Liver (tissue), 9 donors: ENCODE data around the gene SLC35A3. TPM values are rescaled to one million over a fixed set of nuclear protein-coding genes. Genes with fewer than 3 reads are reported as not detected.

Experiments
- DNase-seq: peaks from one replicate; pipeline ENCODE4 v3.0.0-alpha.2; 2017; ENCODE audit warnings: low spot score
- H3K27ac ChIP-seq, 2 donors: one replicate each; pipeline ENCODE4 v1.7.0; 2013; ENCODE audit warnings: inconsistent platforms in 2 of 2, low read length in 2 of 2, control low read depth in 1 of 2, low read depth in 1 of 2, mild to moderate bottlenecking in 1 of 2
- H3K27me3 ChIP-seq, 4 donors: one replicate each; pipeline versions ENCODE4 v1.6.1 to v1.7.0; 2013; ENCODE audit warnings: low read length in 3 of 4, inconsistent platforms in 1 of 4, mild to moderate bottlenecking in 1 of 4, moderate library complexity in 1 of 4; ENCODE audit not compliant: control insufficient read depth in 4 of 4, insufficient read depth in 4 of 4
- H3K36me3 ChIP-seq, 4 donors: one replicate each; pipeline versions ENCODE4 v1.6.1 to v1.7.0; 2013; ENCODE audit warnings: low read length in 3 of 4, mild to moderate bottlenecking in 3 of 4, low read depth in 1 of 4, moderate library complexity in 1 of 4; ENCODE audit not compliant: control insufficient read depth in 4 of 4, insufficient read depth in 3 of 4
- H3K4me1 ChIP-seq, 4 donors: one replicate each; pipeline versions ENCODE4 v1.6.1 to v1.7.0; 2013; ENCODE audit warnings: low read length in 3 of 4, mild to moderate bottlenecking in 3 of 4, moderate library complexity in 1 of 4; ENCODE audit not compliant: control insufficient read depth in 4 of 4, insufficient read depth in 4 of 4
- H3K4me3 ChIP-seq, 3 donors: one replicate each; pipeline versions ENCODE4 v1.6.1 to v1.7.0; 2013; ENCODE audit warnings: low read length in 3 of 3, control low read depth in 1 of 3, low read depth in 1 of 3, mild to moderate bottlenecking in 1 of 3
- H3K9ac ChIP-seq, 2 donors: one replicate each; pipeline ENCODE4 v1.7.0; 2013; ENCODE audit warnings: low read length in 2 of 2, mild to moderate bottlenecking in 2 of 2, moderate library complexity in 2 of 2, control low read depth in 1 of 2, low read depth in 1 of 2
- H3K9me3 ChIP-seq, 4 donors: one replicate each; pipeline versions ENCODE4 v1.6.1 to v1.7.0; 2013; ENCODE audit warnings: low read length in 3 of 4; ENCODE audit not compliant: control insufficient read depth in 4 of 4
- ATF3 ChIP-seq: IDR thresholded peaks from 2 replicates; pipeline ENCODE4 v1.6.1; 2016; ENCODE audit warnings: antibody characterized with exemption
- CTCF ChIP-seq: fragments of 150-350 bp; IDR thresholded peaks from 2 replicates; pipeline ENCODE4 v1.5.1; 2017; ENCODE audit warnings: improper control_type of control experiment, low read depth, low read length; ENCODE audit not compliant: missing input control
- EGR1 ChIP-seq, 2 donors: IDR thresholded peaks; 2 replicates each; pipeline ENCODE4 v1.6.1; 2016 to 2018; ENCODE audit warnings: antibody characterized with exemption in 2 of 2, low read depth in 2 of 2
- FOXA1 ChIP-seq: IDR thresholded peaks from 2 replicates; pipeline ENCODE4 v1.6.1; 2016; ENCODE audit warnings: antibody characterized with exemption
- FOXA2 ChIP-seq: IDR thresholded peaks from 2 replicates; pipeline ENCODE4 v1.6.1; 2016; ENCODE audit warnings: antibody characterized with exemption
- GABPA ChIP-seq, 2 donors: IDR thresholded peaks in 1 of 2; conservative IDR thresholded peaks in 1 of 2; 2 replicates each; pipeline ENCODE4 v1.6.1; 2016; ENCODE audit warnings: antibody characterized with exemption in 2 of 2, mild to moderate bottlenecking in 1 of 2, moderate library complexity in 1 of 2
- HNF4A ChIP-seq, 2 donors: conservative IDR thresholded peaks; 2 replicates each; pipeline ENCODE4 v1.6.1; 2016; ENCODE audit warnings: antibody characterized with exemption in 2 of 2, mild to moderate bottlenecking in 2 of 2
- HNF4G ChIP-seq: IDR thresholded peaks from 2 replicates; pipeline ENCODE4 v1.6.1; 2016; ENCODE audit warnings: antibody characterized with exemption
- MAX ChIP-seq: IDR thresholded peaks from 2 replicates; pipeline ENCODE4 v1.6.1; 2016; ENCODE audit warnings: antibody characterized with exemption
- NR2F2 ChIP-seq: IDR thresholded peaks from 2 replicates; pipeline ENCODE4 v1.6.1; 2016; ENCODE audit warnings: antibody characterized with exemption
- RAD21 ChIP-seq, 2 donors: IDR thresholded peaks; 2 replicates each; pipeline ENCODE4 v1.6.1; 2016; ENCODE audit warnings: antibody characterized with exemption in 2 of 2, mild to moderate bottlenecking in 2 of 2
- REST ChIP-seq: IDR thresholded peaks from 2 replicates; pipeline ENCODE4 v1.6.1; 2016; ENCODE audit warnings: antibody characterized with exemption, mild to moderate bottlenecking
- RXRA ChIP-seq, 2 donors: IDR thresholded peaks; 2 replicates each; pipeline ENCODE4 v1.6.1; 2017 to 2018; ENCODE audit warnings: antibody characterized with exemption in 2 of 2, mild to moderate bottlenecking in 1 of 2
- SP1 ChIP-seq: IDR thresholded peaks from 2 replicates; pipeline ENCODE4 v1.6.1; 2018; ENCODE audit warnings: antibody characterized with exemption, mild to moderate bottlenecking
- TAF1 ChIP-seq: conservative IDR thresholded peaks from 2 replicates; pipeline ENCODE4 v1.6.1; 2016; ENCODE audit warnings: antibody characterized with exemption, mild to moderate bottlenecking
- YY1 ChIP-seq: IDR thresholded peaks from 2 replicates; pipeline ENCODE4 v1.6.1; 2016; ENCODE audit warnings: antibody characterized with exemption, mild to moderate bottlenecking
- ZBTB33 ChIP-seq: IDR thresholded peaks from 2 replicates; pipeline ENCODE4 v1.6.1; 2016; ENCODE audit warnings: antibody characterized with exemption
- WGBS: extraction: QIAGEN DNeasy Blood & Tissue Kit; methylation state at CpG from one replicate; pipeline ENCODE4 v1.1.7; 2013; 5-methylcytosine and 5-hydroxymethylcytosine counted together
- polyA plus RNA-seq, 2 donors: library from polyadenylated mRNA; stranded (reverse) in 1 of 2; unstranded in 1 of 2; fragments of 200-250 nt in 1 of 2; fragments of >200 nt in 1 of 2; fragmentation: Nextera tagmentation in 1 of 2; extraction: Ambion mirVana in 1 of 2; gene quantifications; one replicate each; pipeline versions ENCODE4 v1.2.1 to v1.2.3, GENCODE V29; 2013 to 2015
- total RNA-seq, 2 donors: library from RNA; depleted of rRNA; stranded (reverse); fragments of >200 nt; gene quantifications; one replicate each; pipeline ENCODE4 v1.2.3, GENCODE V29; 2014
- donor health status: healthy.
- donor health status: healthy.
- donor health status: healthy.
- donor health status: healthy.
- donor health status: healthy.

SLC35A3 gene
- total and polyA plus RNA-seq, 4 donors, result 12.1 to 35.1 (median 14.4) TPM

- H3K9ac ChIP-seq, result no peak overlapping the region
- H3K4me1 ChIP-seq, result no peaks in the 10 kb centered on the region
- no peak for DNase-seq
- H3K27ac ChIP-seq, result no peak overlapping the region
- 89% methylated on average over 3 of the region's 3 CpGs for WGBS
- peaks cover 2 to 38% (median 29%) of the 10 kb centered on the region in 4 donors for H3K36me3 ChIP-seq
- no peaks in the 10 kb centered on the region for H3K9me3 ChIP-seq
- H3K4me3 ChIP-seq, result no peak overlapping the region
- no peaks in the 10 kb centered on the region for H3K27me3 ChIP-seq
- no peak for TF ChIP-seq REST
- no peak for TF ChIP-seq ZBTB33
- no peak for TF ChIP-seq ATF3
- TF ChIP-seq MAX, result no peak
- TF ChIP-seq TAF1, result no peak
Measured at GRCh38 chr1:100075773-100076172, 106.0 kb downstream of the SLC35A3 start.

GRCh38 chr1:100076319-100076718, 106.5 kb downstream of the SLC35A3 start:
- Histone ChIP-seq H3K4me3 (no peak overlapping the region), H3K9ac (no peak overlapping the region), H3K9me3 (no peaks in the 10 kb centered on the region), H3K36me3 (peaks cover 2 to 39% (median 27%) of the 10 kb centered on the region in 4 donors), H3K27me3 (no peaks in the 10 kb centered on the region), H3K4me1 (no peaks in the 10 kb centered on the region), H3K27ac (no peak overlapping the region)
- TF ChIP-seq GABPA (IDR thresholded peaks at IDR 0.05 in 1 of 2, conservative IDR thresholded peaks at IDR 0.05 in 1 of 2), result no peak
- no peak for TF ChIP-seq RXRA (IDR thresholded peaks at IDR 0.05)
- TF ChIP-seq TAF1, result no peak
- no peak for TF ChIP-seq FOXA1
- TF ChIP-seq RAD21 (IDR thresholded peaks at IDR 0.05), result no peak
- no peak for TF ChIP-seq EGR1 (IDR thresholded peaks at IDR 0.05; ENCODE audit: low read depth in 2 of 2)
- no peak for TF ChIP-seq YY1
- TF ChIP-seq NR2F2, result no peak
- no peak for TF ChIP-seq ATF3
- no peak for TF ChIP-seq HNF4G
- TF ChIP-seq ZBTB33, result no peak
- no peak for TF ChIP-seq HNF4A (conservative IDR thresholded peaks at IDR 0.05)
- TF ChIP-seq MAX, result no peak
- TF ChIP-seq REST, result no peak
- no peak for TF ChIP-seq FOXA2
- TF ChIP-seq SP1, result no peak
- no peak for TF ChIP-seq CTCF
- DNase-seq, result no peak
- WGBS, result 83% methylated on average over 2 of the region's 2 CpGs
